ENCODE results near the gene HSPB6.
A peak's percentile ranks its signal among the peaks of the same experiment; 100 is the strongest.
"Not testable (repeated sequence)": the region's sequence is repeated elsewhere in the genome, so short reads cannot be mapped to it uniquely, and the experiment has no call there.

The HSPB6 gene

DNA sequence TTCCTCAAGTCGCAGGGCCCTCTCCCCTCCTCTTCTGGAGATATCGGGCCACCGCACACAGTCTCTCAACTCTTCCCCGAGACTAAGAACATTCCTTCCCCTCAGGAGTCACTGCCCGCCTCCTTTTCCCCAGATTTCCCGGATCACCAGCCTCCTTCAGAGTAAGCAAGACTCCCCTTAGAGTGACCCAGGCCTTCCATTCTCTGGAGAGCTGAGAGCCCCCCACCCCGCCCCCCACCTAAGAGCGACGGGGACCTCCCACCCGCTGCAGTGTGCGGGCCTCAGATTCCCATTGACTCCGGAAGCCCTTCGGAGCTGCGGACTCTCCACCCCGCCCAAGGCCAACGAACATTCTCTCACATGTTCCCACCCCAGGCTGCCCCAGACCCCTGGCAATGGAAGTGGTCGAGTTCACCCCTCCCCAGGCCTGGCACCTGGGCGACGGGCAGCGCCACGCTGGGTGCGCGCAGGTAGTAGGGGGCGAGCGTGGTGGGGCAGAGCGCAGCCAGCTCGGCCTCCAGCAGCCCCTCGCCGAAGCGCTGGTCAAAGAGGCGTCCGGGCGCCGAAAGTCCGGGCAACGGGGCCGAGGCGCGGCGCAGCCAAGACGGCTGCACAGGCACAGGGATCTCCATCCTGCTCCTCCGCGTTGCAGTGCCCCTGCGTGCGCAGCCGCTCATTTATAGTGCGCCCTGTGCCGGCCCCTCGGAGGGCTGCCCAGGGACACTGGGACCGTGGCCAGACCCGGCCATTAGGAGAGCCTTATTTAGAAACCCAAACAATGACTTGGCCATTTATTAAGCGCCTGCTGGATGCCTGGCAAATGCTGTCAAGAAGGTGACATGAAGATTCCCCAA is at the start of gene HSPB6:
HSPB6 (minus strand) TSS at position 653 of the 854 bp plus-strand sequence; CDS start at position 632, 21 bp downstream.
- DNase-seq (ENCODE audit: low read depth in 2 of 2), result no peak

- no peak for DNase-seq (ENCODE audit: low read depth in 2 of 2)
These were observed 49.8 kb upstream of the HSPB6 start for GRCh38 chr19:35806597-35806996.

- DNase-seq (ENCODE audit: low read depth in 2 of 2), result no peak
These were observed 48.8 kb upstream of the HSPB6 start for GRCh38 chr19:35805526-35806102.

GRCh38 chr19:35801828-35802227 is 45.0 kb upstream of the HSPB6 start:
- DNase-seq (ENCODE audit: low read depth in 2 of 2), result no peak

GRCh38 chr19:35797663-35798062 is 40.8 kb upstream of the HSPB6 start:
- peak in 1 of 2 experiments; percentile 12 for DNase-seq (ENCODE audit: low read depth in 2 of 2)

DNA sequence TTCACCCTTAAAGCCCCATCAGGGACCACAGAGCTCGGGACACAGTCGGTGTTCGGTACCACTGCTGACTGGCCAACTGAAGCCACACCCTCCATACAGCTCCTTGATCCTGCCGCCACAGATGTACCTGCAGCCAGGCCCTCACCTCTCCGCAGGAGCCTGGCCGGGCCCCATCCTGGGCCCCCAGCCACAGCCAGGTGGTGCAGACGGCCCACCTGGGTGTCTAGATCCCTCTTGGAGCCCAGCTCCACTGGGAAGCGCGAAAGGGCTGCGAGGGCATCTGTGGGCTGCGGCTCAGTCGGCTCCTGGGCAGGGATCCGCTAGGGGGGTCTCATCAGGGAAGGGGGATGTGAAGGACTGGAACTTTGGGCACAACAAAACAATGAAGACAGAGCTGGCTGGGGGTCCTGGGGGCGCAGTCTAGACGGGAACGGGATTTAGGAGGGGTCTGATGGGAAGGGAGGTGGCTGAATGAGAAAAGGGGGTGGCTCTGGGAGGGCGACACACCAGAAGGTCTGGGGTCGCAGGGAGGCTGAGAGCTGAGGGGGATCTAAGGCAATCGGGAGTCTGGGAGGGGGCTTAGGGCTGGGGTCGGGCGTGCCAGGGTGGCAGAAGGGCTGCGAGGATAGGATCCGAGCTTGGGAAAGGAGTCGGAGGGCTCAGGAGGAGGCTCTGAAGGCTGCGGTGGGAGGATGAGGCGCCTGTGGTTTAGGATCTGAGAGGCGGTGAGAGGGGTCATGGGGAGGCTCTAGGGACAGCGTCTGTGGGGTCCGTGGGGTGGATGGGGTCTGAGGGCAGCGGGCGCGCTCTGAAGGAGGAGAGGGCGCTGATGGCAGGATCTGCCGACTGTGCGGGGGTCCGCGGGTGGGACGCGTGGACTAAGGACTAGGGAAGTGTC is 40.1 kb upstream of the HSPB6 start:
- DNase-seq (ENCODE audit: low read depth in 2 of 2), result no peak

- not testable (repeated sequence) for DNase-seq (ENCODE audit: low read depth in 2 of 2)
These were observed 38.7 kb upstream of the HSPB6 start for GRCh38 chr19:35795564-35795963.

- DNase-seq (ENCODE audit: low read depth in 2 of 2), result no peak
These were observed 36.7 kb upstream of the HSPB6 start for GRCh38 chr19:35793381-35794165.

GRCh38 chr19:35792888-35793287 is 36.1 kb upstream of the HSPB6 start:
- DNase-seq (ENCODE audit: low read depth in 2 of 2), result no peak

GRCh38 chr19:35792312-35792711 is 35.5 kb upstream of the HSPB6 start:
- DNase-seq (ENCODE audit: low read depth in 2 of 2), result no peak

DNA sequence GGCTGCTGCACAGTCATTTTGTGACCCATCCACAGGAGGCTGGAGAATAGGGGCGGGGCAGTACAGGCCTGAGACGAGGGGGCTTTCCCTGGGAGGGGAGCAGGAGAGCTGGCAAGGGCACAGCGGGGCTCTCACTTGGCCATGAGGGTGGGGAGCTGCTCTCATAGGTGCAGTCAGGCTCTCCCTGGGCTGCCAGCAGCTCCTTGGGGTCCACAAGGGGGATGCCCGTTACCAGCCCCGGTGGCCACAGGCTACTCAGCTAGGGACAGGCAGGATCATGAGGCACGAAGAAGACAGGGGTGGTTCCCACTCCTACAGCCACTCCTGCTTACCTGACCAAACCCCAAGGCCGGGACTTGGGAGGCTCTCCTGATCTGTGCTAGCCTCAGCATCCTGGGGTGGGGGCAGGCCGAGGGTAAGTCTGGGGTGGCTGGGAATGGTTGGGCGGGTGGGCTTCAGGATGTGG is 35.0 kb upstream of the HSPB6 start:
- no peak for DNase-seq (ENCODE audit: low read depth in 2 of 2)

- no peak for DNase-seq (ENCODE audit: low read depth in 2 of 2)
These were observed 34.4 kb upstream of the HSPB6 start for GRCh38 chr19:35790981-35791813.

DNA sequence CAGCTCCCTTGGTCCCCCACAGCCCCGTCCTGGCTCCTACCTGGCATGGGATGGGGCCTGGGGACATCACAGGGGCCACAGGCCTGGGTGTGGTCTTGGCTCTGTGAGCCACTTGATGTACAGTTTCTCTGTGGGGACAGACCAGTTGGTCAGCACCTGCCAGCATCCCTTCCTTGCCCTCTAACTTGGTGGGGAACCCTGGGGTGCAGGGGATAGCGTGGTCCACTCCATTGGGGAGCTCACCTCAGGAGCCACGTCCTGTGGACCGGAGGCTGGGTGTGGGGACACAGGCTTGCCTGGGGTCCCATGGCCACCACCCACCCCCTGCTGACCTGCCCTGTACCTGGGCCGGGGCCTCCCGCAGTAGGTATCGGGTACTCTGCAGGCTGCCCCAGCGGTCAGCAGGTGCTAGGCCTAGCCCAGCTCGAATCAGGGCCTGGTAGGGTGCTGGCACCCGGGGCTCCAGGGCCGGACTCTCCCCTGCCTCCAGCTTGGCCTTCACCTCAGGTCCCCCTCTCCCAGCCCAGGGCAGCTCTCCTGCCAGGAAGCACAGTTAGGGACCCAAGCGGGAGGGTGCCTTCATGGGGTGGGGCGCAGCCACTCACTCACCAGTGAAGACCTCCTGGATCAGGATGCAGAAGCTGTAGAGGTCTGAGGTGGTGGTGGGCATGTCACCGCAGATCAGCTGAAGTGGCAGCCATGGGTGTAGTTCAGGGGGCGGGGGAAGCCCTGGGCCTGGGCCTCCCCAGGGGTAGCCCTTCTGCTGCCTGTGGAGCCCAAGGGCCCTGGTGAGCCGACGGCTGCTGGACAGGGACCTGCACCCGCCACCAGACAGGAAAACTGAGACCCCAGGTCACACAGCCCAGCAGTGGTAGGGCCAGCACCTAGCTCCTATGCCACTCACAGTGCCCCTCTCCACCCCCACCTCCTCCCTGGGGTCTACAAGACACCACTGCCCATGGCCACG is 33.4 kb upstream of the HSPB6 start:
- DNase-seq (ENCODE audit: low read depth in 2 of 2), result no peak

DNA sequence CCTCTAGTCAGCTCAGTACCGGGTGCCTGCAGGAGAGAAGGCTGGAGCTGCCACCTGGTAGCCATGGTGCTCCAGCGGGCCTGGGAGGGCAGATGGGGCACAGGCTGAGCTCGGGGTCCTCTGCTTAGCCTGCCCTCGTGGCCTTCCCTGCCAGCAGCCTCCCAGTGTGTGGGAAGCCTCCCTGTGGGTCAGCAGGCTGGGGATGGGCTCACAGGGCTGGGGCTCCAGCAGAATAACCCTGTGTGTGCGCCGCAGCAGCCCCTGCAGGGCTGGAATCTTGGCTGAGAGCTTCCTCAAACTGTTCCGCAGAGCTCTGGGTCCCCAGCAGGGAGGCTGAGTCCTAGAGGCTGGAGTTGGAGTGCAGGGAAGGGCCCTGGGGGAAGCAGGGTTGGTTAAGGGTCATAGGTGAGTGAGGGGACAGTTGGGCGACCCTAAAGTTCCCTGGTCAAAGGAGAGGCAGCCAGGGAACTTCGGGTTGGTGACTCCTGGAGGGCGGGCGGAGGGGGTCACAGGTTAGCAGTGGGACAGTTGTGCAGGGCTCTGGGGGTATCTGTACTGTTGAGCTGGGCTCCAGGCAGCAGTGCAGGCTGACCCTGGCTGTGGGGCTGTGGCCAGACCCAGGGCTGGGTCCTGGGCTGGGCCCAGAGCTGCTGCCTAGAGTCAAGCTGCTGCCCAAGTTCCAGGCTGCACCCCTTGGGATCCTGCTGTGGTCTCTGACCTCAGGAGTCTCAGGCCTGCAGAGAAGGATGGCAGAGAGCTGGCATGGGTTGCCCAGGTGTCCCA is 32.6 kb upstream of the HSPB6 start:
- DNase-seq (ENCODE audit: low read depth in 2 of 2), result no peak

DNA sequence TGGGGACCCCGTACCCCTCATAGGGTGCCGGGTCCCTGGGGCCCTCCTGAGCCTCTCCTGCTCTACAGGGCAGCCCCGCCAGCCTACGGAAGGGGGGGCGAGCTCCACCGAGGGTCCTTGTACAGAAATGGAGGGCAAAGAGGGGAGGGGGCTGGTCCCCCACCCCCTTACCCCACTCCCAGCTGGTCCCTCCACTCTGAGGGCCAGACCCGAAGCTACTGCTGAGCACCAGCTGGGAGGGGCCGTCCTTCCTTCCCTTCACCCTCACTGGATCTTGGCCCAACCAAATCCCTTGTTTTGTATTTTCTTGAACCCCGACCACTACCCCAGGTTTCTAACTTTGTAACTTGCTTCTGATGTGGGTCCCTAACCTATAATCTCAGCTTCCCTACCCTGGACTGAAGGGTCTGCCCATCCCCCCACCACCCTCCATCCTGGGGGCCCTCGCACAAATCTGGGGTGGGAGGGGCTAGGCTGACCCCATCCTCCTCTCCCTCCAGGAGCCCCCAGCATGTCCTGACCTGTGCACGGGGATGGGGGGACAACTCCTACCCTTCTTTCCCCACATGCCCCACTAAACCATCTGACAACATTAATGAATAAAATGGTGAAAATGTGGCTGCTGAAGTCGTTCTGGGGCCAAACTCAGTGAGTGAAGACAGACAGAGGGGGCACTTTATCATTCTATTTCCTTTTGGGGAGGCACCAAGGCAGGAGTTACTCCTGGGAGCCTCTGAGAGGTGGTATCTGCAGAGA is 31.6 kb upstream of the HSPB6 start:
- no peak for DNase-seq (ENCODE audit: low read depth in 2 of 2)

- no peak for DNase-seq (ENCODE audit: low read depth in 2 of 2)
These were observed 30.5 kb upstream of the HSPB6 start for GRCh38 chr19:35787227-35787799.
